Neural cell (in vitro differentiated cells): ENCODE data around the gene ANKK1.

ENCODE experiments used
- CTCF ChIP-seq: fragments of 450-650 bp; IDR thresholded peaks from 2 replicates; pipeline ENCODE4 v1.5.1; 2014; ENCODE audit warnings: antibody characterized with exemption, mild to moderate bottlenecking, moderate library complexity; ENCODE audit not compliant: poor library complexity, severe bottlenecking
- EP300 ChIP-seq: fragments of 450-650 bp; conservative IDR thresholded peaks from 2 replicates; pipeline ENCODE4 v1.6.1; 2014; ENCODE audit warnings: antibody characterized with exemption, mild to moderate bottlenecking, moderate library complexity; ENCODE audit not compliant: poor library complexity, severe bottlenecking
- EZH2 ChIP-seq: fragments of 200-600, 300-800 bp; shearing (Covaris generic), sonication (generic); IDR thresholded peaks from 2 replicates; pipeline ENCODE4 v1.6.1; 2014; ENCODE audit warnings: antibody characterized with exemption, low read length, borderline replicate concordance, mild to moderate bottlenecking; ENCODE audit not compliant: insufficient read depth, poor library complexity, severe bottlenecking
- MXI1 ChIP-seq: fragments of 450-650 bp; conservative IDR thresholded peaks from 2 replicates; pipeline ENCODE4 v1.6.1; 2014; ENCODE audit warnings: antibody characterized with exemption, mild to moderate bottlenecking; ENCODE audit not compliant: poor library complexity, severe bottlenecking
- RAD21 ChIP-seq: fragments of 450-650 bp; conservative IDR thresholded peaks from 2 replicates; pipeline ENCODE4 v1.6.1; 2014; ENCODE audit warnings: antibody characterized with exemption, mild to moderate bottlenecking, moderate library complexity
- REST ChIP-seq: IDR thresholded peaks from 2 replicates; pipeline ENCODE4 v1.6.1; 2012; ENCODE audit warnings: borderline replicate concordance
- SMC3 ChIP-seq: fragments of 450-650 bp; conservative IDR thresholded peaks from 2 replicates; pipeline ENCODE4 v1.6.1; 2014; ENCODE audit warnings: antibody characterized with exemption, mild to moderate bottlenecking, moderate library complexity; ENCODE audit not compliant: poor library complexity
- TAF1 ChIP-seq: IDR thresholded peaks from 2 replicates; pipeline ENCODE4 v1.6.1; 2012; ENCODE audit warnings: low read depth

- TF ChIP-seq EZH2 = no peak
- TF ChIP-seq CTCF = no peak
- no peak for TF ChIP-seq SMC3
- TF ChIP-seq TAF1 = no peak
- no peak for TF ChIP-seq RAD21
- no peak for TF ChIP-seq REST
- TF ChIP-seq EP300 = no peak
- no peak for TF ChIP-seq MXI1
These were observed 31.4 kb upstream of the ANKK1 start for GRCh38 chr11:113356203-113356602.
